ENCODE results near the gene NFIA.

- TF ChIP-seq CTCF (IDR thresholded peaks at IDR 0.05) (no peak), POLR2A (IDR thresholded peaks at IDR 0.05) (no peak)
Observed at GRCh38 chr1:61420243-61420642, 337.9 kb downstream of the NFIA start.
